Measurements from ENCODE around the gene NHS. TPM values are rescaled to one million over a fixed set of nuclear protein-coding genes. Genes with fewer than 3 reads are reported as not detected.
"Not testable (repeated sequence)": the region's sequence is repeated elsewhere in the genome, so short reads cannot be mapped to it uniquely, and the experiment has no call there.

NHS gene
- total RNA-seq, 1 donor from 2014 or later: 1.2 TPM

- DNase-seq (ENCODE audit: extremely low read depth, low read depth, low spot score): no peak
Measured at GRCh38 chrX:17488036-17488435, 113.0 kb downstream of the NHS start.

GRCh38 chrX:17494216-17494615 is 119.2 kb downstream of the NHS start:
- no peak for DNase-seq (ENCODE audit: extremely low read depth, low read depth, low spot score)

- no peak for DNase-seq (ENCODE audit: extremely low read depth, low read depth, low spot score)
Measured at GRCh38 chrX:17495052-17495451, 120.1 kb downstream of the NHS start.

GRCh38 chrX:17496407-17496806 is 121.4 kb downstream of the NHS start:
- no peak for DNase-seq (ENCODE audit: extremely low read depth, low read depth, low spot score)

GRCh38 chrX:17497193-17497592 is 122.2 kb downstream of the NHS start:
- no peak for DNase-seq (ENCODE audit: extremely low read depth, low read depth, low spot score)

GRCh38 chrX:17499512-17499911 is 124.5 kb downstream of the NHS start:
- no peak for DNase-seq (ENCODE audit: extremely low read depth, low read depth, low spot score)

GRCh38 chrX:17500145-17500579 is 125.2 kb downstream of the NHS start:
- no peak for DNase-seq (ENCODE audit: extremely low read depth, low read depth, low spot score)

GRCh38 chrX:17501746-17502145 is 126.7 kb downstream of the NHS start:
- no peak for DNase-seq (ENCODE audit: extremely low read depth, low read depth, low spot score)

GRCh38 chrX:17506352-17506751 is 131.4 kb downstream of the NHS start:
- not testable (repeated sequence) for DNase-seq (ENCODE audit: extremely low read depth, low read depth, low spot score)

GRCh38 chrX:17511556-17511955 is 136.6 kb downstream of the NHS start:
- no peak for DNase-seq (ENCODE audit: extremely low read depth, low read depth, low spot score)

- DNase-seq (ENCODE audit: extremely low read depth, low read depth, low spot score): no peak
Measured at GRCh38 chrX:17519358-17519757, 144.4 kb downstream of the NHS start.

- DNase-seq (ENCODE audit: extremely low read depth, low read depth, low spot score): no peak
Measured at GRCh38 chrX:17520016-17520615, 145.1 kb downstream of the NHS start.

- DNase-seq (ENCODE audit: extremely low read depth, low read depth, low spot score): no peak
Measured at GRCh38 chrX:17521871-17522693, 147.1 kb downstream of the NHS start.

GRCh38 chrX:17525266-17525665 is 150.3 kb downstream of the NHS start:
- no peak for DNase-seq (ENCODE audit: extremely low read depth, low read depth, low spot score)

- DNase-seq (ENCODE audit: extremely low read depth, low read depth, low spot score): no peak
Measured at GRCh38 chrX:17525762-17526555, 151.0 kb downstream of the NHS start.

GRCh38 chrX:17527135-17527701 is 152.2 kb downstream of the NHS start:
- no peak for DNase-seq (ENCODE audit: extremely low read depth, low read depth, low spot score)

- no peak for DNase-seq (ENCODE audit: extremely low read depth, low read depth, low spot score)
Measured at GRCh38 chrX:17527922-17528321, 152.9 kb downstream of the NHS start.

- no peak for DNase-seq (ENCODE audit: extremely low read depth, low read depth, low spot score)
Measured at GRCh38 chrX:17529151-17529745, 154.2 kb downstream of the NHS start.

- no peak for DNase-seq (ENCODE audit: extremely low read depth, low read depth, low spot score)
Measured at GRCh38 chrX:17531500-17531899, 156.5 kb downstream of the NHS start.

GRCh38 chrX:17535229-17535628 is 160.2 kb downstream of the NHS start:
- DNase-seq (ENCODE audit: extremely low read depth, low read depth, low spot score): no peak

GRCh38 chrX:17537723-17538243 is 162.8 kb downstream of the NHS start:
- DNase-seq (ENCODE audit: extremely low read depth, low read depth, low spot score): no peak

Data from glomerular endothelial cell (primary cell).